Activated CD8-positive, alpha-beta memory T cell treated with anti-CD3 and anti-CD28 coated beads, Interleukin-2, amount 50 U/mL, for 48 hours (primary cell): ENCODE results near the gene BPI.

ENCODE experiments used
- DNase-seq: peaks from one replicate; pipeline ENCODE4 v3.0.0-alpha.2; 2020

Gene BPI

DNA sequence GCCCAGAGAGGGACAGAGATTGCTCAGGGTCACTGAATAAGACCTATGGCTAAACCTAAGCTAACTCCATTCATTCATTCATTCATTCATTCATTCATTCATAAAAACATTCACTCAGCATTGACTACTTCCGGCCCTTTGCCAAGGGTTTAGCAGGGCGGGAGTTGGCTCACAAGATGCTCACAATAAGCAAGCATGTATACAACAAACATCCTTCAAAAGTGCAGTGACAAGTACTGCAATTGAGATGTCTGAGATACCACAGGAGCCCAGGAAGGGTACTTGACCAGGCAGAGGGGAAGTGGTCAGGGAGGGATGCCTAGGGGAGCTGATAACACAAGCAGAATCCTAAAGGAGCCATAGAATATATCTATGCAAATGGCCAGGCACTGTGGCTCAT lies 25.2 kb upstream of the BPI start:
- DNase-seq = no peak

DNA sequence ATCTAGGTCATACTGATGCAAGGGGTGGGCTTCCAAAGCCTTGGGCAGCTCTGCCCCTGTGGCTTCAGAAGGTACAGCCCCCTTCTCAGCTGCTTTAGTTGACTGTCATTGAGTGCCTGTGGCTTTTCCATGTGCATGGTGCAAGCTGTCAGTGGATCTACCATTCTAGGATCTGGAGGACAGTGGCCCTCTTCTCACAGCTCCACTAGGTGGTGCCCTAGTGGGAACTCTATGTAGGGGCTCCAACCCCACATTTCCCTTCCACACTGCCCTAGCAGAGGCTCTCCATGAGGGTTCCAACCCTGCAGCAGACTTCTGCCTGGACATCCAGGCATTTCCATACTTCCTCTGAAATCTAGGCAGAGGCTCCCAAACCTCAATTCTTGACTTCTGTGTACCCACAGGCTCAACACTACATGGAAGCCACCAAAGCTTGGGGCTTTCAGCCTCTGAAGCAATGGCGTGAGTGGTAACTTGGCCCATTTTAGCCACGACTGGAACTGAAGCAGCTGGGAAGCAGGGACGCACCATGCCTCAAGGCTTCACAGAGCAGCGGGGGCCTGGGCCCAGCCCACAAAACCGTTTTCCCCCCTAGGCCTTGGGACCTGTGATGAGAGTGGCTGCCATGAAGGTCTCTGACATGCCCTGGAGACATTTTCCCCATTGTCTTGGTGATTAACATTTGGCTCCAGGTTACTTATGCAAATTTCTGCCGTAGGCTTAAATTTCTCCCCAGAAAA lies 22.6 kb upstream of the BPI start:
- peak; percentile 17 for DNase-seq

DNA sequence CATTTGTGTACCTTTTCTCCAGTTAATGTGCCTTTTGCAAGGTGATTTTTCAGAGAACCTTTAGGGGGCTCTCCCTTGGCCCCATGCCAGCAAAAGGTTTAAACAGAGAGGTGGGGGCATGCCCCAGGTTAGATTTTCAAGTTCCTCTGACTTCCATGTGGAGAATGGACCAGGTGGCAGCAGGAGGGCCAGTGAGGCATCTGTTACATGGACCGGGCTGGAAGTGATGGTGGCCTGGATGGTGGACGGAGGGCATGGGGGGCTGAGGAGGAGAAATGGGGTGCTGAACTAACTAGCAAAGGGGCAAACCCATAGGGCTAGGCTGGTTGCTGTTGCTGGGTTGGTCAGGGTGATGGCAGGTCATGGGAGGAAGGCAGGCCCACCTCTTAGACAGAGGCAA lies 20.7 kb upstream of the BPI start:
- peak; percentile 29 for DNase-seq

- peak; percentile 8 for DNase-seq
These were observed 19.8 kb upstream of the BPI start for GRCh38 chr20:38284066-38284650.

DNA sequence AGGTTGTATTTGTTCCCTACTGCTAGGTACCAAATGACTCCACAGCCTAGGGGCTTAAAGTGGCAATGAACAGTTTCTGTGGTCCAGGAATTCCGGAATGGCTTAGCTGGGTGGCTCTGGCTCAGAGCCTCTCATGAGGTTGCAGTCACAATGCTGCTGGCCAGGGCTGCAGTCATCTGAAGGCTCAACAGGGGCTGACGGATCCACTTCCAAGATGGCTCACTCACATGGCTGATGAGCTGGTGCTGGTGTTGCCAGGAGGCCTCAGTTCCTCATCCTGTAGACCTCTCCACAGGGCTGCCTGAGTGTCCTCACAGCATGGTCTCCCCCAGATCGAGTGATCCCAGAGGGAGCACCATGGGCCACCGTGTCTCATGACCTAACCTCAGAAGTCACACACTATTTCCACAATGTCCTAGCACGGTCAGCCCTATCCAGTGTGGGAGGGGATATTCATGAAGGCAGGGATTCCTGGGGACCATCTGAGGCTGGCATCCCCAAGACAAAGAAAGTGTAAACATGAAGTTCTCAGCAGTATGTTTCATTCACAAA lies 19.0 kb upstream of the BPI start:
- no peak for DNase-seq

GRCh38 chr20:38286586-38287531 lies 17.1 kb upstream of the BPI start:
- DNase-seq = no peak

DNA sequence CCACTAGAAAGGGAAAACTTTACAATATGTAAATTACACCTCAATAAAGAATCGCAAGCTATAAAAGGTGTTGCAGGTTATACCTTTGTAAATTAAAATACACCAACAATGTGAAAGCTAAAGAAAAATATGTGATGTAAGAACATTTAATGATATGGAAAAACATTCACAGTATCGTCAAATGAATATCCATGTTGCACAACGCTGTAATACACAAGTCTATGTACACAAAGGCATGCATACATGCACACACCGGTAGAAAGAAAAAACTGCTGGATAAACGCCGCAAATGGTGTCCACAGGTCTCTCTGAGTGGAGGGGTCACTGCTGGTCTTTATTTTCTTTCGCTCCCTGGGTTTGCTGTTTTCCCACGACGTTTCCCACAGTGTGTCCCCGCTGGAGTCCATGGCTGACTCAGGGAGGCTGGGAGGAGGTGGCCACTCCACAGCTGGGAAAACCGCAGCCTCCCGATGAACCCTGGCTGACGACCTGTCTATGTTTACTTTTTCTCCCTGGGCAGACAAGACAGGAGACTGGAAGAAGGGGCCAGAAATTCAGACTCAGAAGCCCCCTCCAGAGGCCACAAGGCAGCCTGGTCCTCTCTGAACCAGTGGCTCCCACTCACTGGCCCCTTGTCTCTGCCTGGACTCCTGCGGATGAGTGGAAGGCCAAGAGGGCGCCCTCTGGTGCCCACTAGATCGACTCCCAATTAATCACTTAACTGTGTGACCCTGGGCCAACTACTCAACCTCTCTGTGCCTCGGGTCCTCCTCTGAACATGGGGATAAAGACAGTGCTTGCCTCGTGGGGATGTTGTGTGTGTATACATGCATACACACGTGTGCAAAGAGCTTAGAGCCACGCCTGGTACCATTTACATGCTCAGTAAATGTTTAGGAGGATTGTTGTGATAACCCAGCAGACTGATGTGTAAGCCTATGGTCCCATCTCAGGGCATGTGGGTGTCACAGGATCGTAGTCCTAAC lies 12.8 kb upstream of the BPI start:
- no peak for DNase-seq

DNA sequence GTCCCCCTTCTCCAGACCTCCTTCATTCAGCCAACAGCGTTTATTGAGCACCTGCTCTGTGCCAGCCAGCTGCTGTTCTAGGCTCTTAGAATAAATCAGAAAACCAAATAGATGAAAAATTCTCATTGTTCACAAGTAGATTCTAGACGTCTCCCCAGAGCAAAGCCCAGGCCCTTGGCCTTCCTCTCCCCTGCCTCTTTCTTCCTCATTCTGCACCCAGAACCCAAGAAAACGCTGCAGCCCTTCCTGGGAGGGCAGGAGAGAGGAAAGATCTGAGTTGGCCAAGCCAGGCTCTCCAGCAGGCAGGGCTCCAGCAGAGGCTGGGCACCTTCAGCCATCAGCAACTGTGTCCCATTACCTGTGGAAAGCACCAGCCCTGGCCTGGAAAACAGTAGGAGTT lies 12.0 kb upstream of the BPI start:
- no peak for DNase-seq

GRCh38 chr20:38293491-38294065 lies 10.4 kb upstream of the BPI start:
- no peak for DNase-seq

GRCh38 chr20:38294076-38294591 lies 9.8 kb upstream of the BPI start:
- no peak for DNase-seq

- DNase-seq = no peak
These were observed 8.1 kb upstream of the BPI start for GRCh38 chr20:38295811-38296210.

- DNase-seq = no peak
These were observed 7.5 kb upstream of the BPI start for GRCh38 chr20:38296433-38296832.

DNA sequence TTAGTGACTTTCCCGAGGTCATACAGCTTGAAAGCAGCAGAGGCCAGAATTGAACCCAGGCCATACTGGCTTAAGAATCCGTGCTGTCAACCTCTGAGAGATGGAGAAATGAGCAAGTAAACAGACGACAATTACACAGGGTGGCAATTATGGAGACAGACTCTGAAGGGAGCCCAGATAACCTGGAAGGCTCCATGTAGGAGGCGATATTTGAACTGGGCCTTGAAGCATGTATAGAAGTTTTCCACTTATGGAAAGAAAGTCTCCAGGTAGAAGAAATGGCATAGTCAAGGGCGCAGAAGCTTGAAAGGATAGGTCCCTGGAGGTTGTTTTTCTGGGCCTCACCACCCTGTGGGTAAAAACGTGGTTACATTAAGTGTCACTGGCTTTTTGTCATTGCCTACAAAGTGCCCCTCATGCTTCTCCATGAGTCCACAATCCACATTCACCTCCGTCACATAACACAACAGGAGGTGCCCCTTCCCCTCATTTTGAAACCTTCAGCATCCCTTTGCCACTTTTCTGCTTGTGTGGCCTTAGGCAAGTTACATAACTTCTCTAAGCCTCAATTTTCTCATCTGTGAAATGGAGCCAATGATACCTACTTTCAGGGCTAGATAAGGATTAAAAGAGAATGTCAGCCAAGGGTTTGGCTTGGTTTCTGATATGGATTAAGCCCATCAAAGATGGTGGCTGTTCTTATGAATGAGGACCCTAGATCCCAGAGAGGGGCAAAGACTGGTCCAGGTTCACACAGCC lies 5.9 kb upstream of the BPI start:
- DNase-seq = no peak

GRCh38 chr20:38298768-38299288 lies 5.1 kb upstream of the BPI start:
- no peak for DNase-seq

GRCh38 chr20:38299963-38300362 lies 4.0 kb upstream of the BPI start:
- DNase-seq = no peak

DNA sequence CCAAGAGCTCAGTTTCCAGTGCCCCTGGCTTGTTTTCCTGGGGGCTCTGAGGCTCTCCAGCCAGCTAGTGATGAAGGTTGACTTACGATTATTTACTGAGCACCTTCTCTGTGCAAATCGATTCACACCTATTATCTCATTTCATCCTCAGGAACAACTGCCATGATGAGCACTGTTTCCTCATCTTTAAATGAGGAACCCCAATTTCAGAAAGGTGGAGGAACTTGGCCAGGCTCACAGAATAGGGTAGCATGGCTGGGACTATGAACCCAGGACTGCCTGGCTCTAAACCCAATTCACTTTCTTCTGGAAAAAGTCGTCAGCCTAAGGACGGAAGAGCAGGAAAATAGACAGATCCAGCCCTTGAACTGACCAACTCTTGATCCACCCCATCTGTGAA lies 3.5 kb upstream of the BPI start:
- no peak for DNase-seq

DNA sequence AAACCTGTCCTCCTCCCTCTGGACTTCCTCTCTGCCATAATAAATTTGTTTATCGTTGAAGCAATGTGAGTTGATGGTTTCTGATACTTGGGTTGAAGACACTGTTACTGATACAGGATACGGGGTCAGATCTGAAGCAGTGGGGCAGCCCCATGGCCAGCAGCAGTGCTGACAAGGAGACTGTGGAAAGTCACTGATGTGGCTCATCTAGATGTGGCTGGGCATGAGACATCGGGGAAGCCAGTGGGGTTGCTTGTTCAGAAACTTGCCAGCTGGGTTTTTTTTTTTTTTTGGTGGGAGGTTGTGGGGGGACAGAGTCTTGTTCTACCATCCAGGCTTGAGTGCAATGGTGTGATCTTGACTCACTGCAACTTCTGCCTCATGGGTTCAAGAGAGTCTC lies 2.6 kb upstream of the BPI start:
- no peak for DNase-seq

- no peak for DNase-seq
These were observed 1.2 kb upstream of the BPI start for GRCh38 chr20:38302786-38303185.

DNA sequence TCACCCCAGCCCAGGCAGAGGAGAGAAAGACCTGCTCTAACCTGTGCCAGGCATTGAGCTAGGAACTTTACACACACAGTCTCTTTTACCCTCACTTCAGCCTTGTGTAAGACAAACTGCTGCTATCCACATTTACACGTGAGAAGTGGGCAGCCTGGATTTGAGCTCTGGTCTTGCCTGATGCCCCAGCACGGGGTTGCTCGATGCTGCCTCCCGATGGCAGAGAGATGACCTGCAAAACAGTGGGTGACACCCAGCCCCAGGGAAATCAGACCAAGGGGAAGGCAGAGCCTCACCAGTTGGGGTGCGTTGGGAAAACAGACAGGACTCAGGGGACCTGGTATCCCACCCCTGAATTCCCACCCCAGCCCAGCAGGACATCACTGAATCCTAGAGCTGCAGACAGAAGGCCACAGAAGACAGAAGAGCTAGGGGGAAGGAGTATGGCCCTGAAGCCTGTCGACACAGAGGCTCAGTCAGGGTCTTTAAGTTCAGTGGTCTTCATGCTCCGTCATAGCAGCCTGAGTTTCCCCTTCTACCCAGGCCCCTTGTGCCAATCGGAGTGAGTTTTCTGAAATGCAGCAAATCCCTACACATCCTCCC lies 990 bp downstream of the BPI start:
- peak; percentile 59 for DNase-seq

GRCh38 chr20:38305541-38305940 lies 1.6 kb downstream of the BPI start:
- no peak for DNase-seq
